AG04449 (cell line): Measurements from ENCODE around the gene GPATCH2L.
A peak's percentile ranks its signal among the peaks of the same experiment; 100 is the strongest.

ENCODE experiments used
- CTCF ChIA-PET: fragments of 350-600 bp; formaldehyde crosslinking; extraction: SDS; loops from one replicate; lab custom pipeline; 2021; ENCODE audit warnings: antibody characterized with exemption; lab: Yijun Ruan, JAX
- POLR2A ChIA-PET: fragments of 400-600, 350-600 bp; formaldehyde crosslinking; extraction: SDS; loops from one replicate; lab custom pipeline; 2020; ENCODE audit warnings: antibody characterized with exemption, inconsistent platforms; lab: Yijun Ruan, JAX
- DNase-seq: peaks from one replicate; pipeline ENCODE4 v3.0.0-alpha.2; 2010; ENCODE audit warnings: low read depth, low spot score
- H3K4me3 ChIP-seq: 2 replicates; pipeline ENCODE4 v1.5.1; 2011; ENCODE audit warnings: low read depth, mild to moderate bottlenecking, control low read depth, low read length
- TF ChIP-seq, protein P1 (sequence below): IDR thresholded peaks from one replicate; pipeline ENCODE4 v1.5.1; 2011; ENCODE audit warnings: mild to moderate bottlenecking, moderate library complexity, low read length, control low read depth, inconsistent platforms; ENCODE audit not compliant: insufficient read depth; ENCODE audit errors: missing control alignments

GPATCH2L gene

DNA sequence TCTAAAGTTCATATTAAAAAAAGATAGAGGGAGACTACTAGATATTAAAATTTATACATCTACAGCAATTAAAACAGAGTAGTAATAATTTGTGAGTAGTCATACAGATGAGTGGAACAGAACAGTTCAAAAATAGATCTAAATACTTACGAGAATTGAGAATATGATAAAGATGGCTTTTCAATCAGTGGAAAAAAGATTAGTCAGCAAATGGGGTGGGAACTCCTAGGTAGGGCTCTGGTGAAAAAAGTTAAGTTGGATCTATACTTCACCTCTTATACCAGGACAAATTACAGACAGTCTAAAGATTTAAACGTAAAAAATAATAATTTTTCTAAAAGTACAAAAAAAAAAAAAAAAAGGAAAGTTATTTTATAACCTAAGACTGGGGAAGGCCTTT, 66.9 kb downstream of the GPATCH2L start:
- POLR2A ChIA-PET: no interaction called here
- TF ChIP-seq, protein P1, sequence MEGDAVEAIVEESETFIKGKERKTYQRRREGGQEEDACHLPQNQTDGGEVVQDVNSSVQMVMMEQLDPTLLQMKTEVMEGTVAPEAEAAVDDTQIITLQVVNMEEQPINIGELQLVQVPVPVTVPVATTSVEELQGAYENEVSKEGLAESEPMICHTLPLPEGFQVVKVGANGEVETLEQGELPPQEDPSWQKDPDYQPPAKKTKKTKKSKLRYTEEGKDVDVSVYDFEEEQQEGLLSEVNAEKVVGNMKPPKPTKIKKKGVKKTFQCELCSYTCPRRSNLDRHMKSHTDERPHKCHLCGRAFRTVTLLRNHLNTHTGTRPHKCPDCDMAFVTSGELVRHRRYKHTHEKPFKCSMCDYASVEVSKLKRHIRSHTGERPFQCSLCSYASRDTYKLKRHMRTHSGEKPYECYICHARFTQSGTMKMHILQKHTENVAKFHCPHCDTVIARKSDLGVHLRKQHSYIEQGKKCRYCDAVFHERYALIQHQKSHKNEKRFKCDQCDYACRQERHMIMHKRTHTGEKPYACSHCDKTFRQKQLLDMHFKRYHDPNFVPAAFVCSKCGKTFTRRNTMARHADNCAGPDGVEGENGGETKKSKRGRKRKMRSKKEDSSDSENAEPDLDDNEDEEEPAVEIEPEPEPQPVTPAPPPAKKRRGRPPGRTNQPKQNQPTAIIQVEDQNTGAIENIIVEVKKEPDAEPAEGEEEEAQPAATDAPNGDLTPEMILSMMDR: no peak
- H3K4me3 ChIP-seq: no peak overlapping the region
- DNase-seq: no peak
- CTCF ChIA-PET: no interaction called here

DNA sequence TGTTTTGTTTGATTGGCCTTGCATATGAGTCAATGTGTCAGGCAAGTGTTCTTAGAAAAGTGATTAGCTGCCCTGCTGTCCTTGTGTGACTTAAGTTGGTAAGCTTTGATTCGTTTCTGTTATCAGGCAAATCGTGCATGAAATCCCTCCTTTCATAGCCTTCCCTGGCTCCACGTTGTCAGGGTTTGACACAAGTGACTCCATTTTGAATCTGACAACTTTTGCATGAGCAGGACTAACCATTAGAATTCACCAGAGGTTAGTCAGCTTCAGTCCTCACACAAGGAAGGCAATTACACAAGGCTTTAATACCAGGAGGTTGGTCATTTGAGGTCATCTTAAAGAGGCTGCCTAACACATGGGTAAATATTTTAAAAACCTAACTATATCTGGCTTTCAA, 68.2 kb downstream of the GPATCH2L start:
- CTCF ChIA-PET: interaction anchor here (1.1 kb wide), 1 partner anchor 133 kb away, joined by 3 read pairs; no protein-coding TSS in a partner anchor
- POLR2A ChIA-PET: no interaction called here
- H3K4me3 ChIP-seq: no peak overlapping the region
- DNase-seq: no peak
- TF ChIP-seq, protein P1: no peak

DNA sequence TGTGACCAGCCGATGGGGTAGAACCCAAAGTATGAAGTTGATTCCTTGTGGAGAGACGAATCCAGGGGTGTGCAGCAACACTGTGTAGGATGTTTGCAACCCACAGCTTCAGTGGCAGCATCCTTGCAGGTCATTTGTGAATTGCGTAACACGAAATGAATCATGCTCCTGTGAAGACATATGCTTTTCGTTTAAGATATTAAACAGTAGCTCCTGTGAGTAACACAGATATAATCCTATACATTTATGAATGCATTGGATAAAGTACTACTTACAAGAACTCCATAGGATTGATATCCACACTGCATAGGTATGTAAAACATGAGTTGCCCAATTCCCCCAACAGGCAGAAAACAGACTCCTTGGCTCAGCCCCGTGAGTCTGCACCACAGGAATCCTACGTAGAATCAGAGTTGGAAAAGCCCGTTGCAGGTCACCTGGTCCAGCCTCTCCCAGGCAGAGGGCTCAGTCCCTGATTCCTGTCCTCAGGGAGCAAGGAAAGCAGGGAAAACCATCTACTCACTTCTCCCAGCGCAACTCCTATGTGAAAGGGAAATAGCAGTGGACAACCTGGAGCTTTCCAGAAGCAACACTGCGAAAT, 75.8 kb downstream of the GPATCH2L start:
- TF ChIP-seq, protein P1: no peak
- DNase-seq: peak; percentile 38
- H3K4me3 ChIP-seq: no peak overlapping the region
- ChIA-PET CTCF (no interaction called here), POLR2A (no interaction called here)

DNA sequence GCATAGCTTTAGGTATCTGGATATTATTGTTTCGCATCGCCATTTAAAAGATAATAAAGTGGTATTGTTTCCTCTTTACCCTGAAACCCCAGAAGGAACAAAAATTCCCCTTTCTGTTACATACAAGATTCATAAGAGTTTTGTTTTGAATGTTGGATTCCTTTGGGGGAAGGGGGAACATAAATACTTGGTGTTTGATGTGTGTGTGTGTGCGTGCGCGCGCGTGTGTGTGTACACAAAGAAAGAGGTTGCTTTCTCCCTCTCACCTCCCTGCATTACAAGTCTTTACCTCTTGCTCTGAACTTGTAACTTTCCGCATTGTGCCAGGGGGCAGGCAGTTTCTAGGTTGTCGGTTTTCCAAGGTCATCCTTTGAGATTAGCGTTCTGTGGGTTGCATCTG, 76.4 kb downstream of the GPATCH2L start:
- POLR2A ChIA-PET: no interaction called here
- H3K4me3 ChIP-seq: no peak overlapping the region
- TF ChIP-seq, protein P1: no peak
- CTCF ChIA-PET: no interaction called here
- no peak for DNase-seq

DNA sequence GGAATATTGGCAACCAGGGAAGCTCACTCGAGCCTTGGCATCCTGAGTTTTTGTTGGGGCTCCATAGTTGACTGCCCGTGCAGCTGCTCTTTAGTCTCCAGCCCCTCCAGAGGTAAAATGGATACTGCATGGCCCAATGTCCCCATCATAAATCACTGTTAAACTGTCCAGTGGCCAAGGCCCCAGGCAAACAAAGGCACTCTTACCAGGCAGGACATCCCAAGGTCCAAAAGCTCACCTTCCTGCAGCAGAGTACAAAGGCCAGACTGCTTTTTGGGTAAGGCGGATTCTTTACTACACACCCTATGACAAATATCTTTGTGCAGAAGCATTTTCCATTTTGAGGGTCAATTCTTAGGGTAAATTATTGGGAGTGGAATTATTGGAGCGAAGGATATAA, 81.1 kb downstream of the GPATCH2L start:
- H3K4me3 ChIP-seq: no peak overlapping the region
- TF ChIP-seq, protein P1: no peak
- ChIA-PET POLR2A (no interaction called here), CTCF (interaction anchor here (1.2 kb wide), 1 partner anchor 120 kb away, joined by 3 read pairs; no protein-coding TSS in a partner anchor)
- no peak for DNase-seq

DNA sequence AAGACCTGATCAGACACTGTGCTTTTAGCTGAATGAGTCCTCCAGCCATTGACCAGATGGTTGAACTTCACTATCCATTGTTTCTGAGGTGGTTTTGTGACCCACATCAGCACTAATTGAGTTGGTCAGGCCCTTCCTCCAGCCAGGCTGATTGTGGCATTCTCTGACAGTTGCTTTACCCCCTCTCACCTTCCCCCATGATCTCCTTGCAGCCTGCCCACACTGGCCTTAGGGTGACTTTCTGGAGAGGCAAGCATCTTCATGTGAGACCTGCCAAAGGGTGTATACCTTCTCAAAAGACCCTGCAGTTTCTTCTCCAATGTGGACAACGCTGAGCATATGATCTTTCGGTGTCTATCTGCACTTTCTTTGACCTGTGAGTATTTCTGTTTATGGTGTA, 83.9 kb downstream of the GPATCH2L start:
- no peak overlapping the region for H3K4me3 ChIP-seq
- CTCF ChIA-PET: no interaction called here
- POLR2A ChIA-PET: no interaction called here
- TF ChIP-seq, protein P1: no peak
- DNase-seq: no peak
